Suppressor macrophage treated with lipopolysaccharide for 1 hour (primary cell): ENCODE results near the gene CNTROB.
"Not testable (repeated sequence)": the region's sequence is repeated elsewhere in the genome, so short reads cannot be mapped to it uniquely, and the experiment has no call there.

Experiments
- DNase-seq, 3 donors: peaks; one replicate each; pipeline ENCODE4 v3.0.0-alpha.2; 2020 to 2022

Gene CNTROB

DNA sequence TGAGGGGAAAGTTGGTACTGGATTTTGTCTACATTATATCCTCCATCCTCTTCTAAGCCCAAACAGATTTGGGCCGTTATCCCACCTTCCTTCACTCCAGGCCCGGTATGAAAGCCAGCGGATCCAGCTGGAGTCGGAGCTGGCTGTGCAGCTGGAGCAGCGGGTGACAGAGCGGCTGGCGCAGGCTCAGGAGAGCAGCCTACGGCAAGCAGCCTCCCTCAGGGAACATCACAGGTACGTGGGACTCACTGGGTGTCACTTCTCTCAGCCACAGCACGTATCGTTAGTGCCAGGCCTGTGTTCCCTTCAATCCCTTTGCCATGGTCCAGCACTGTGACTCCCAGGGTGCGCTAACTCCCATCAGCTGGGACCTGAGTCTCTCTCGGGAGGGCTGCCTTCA is 11.3 kb downstream of the CNTROB start:
- no peak for DNase-seq

DNA sequence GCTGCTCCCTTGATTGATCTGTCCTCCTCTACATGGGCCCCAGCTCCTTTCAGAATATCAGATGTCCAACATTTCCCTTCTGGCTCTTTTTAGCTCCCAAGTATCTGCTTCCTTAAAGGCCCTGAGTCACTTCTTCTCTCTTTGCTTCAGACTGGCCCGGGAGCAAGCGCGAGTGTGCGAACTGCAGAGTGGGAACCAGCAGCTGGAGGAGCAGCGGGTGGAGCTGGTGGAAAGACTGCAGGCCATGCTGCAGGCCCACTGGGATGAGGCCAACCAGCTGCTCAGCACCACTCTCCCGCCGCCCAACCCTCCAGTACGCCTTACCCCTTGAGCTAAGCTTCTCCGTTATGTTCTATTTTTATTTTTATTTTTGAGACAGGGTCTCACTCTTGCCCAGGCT is 12.3 kb downstream of the CNTROB start:
- DNase-seq, result no peak

DNA sequence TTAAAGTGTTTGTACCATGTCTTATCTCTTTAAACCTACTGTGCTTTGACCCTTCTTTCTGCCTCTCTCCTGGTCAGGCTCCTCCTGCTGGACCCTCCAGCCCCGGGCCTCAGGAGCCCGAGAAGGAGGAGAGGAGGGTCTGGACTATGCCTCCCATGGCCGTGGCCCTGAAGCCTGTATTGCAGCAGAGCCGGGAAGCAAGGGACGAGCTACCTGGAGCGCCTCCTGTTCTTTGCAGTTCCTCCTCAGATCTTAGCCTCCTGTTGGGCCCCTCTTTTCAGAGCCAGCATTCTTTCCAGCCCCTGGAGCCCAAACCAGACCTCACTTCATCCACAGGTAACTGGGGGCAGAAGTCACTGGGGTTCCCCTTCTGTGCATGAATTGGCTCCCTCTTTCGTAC is 13.6 kb downstream of the CNTROB start:
- DNase-seq, result no peak

DNA sequence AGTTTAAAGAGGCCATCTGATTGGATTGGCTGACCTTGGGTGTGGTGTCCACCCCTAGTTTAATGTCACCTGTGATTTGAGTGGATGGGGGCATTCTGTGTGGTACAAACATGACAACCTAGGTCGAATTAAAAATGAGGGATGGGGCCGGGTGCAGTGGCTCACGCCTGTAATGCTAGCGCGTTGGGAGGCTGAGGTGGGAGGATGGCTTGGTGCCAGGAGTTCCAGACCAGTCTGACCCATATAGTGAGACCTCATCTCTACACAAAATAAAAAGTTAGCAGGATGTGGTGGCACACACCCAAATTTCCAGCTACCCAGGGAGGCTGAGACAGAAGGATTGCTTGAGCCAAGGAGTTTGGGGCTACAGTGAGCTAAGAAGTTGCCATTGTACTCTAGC is 14.4 kb downstream of the CNTROB start:
- DNase-seq, result no peak

DNA sequence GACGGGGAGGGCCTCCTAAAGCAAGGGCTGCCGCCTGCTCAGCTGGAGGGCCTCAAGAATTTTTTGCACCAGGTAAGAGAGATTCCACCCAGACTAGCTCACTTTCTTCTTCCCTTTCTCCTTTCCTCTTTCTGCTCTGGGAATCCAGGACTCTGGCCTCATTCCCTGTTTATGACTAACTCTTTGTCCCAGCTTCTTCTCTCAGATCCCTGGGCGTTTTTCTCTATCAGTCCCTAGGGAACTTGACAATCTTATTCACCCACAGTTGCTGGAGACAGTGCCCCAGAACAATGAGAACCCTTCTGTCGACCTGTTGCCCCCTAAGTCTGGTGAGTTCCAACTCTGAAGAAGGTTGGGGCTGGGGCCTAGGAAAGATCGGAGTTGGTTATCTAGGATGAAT is 15.6 kb downstream of the CNTROB start:
- no peak for DNase-seq

DNA sequence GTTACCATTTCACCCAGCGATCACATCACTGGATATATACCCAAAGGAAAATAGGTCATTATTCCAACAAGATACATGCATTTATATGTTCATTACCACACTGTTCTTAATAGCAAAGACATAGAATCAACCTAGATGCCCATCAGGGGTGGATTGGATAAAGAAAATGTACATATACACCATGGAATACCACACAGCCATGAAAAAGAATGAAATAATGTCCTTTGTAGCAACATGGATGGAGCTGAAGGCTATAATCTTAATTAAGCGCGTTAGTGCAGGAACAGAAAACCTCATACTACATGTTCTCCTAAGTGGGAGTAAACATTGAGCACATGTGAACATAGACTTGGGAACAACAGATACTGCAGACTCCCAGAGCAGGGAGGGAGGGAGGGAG is 18.6 kb downstream of the CNTROB start:
- DNase-seq, result no peak

DNA sequence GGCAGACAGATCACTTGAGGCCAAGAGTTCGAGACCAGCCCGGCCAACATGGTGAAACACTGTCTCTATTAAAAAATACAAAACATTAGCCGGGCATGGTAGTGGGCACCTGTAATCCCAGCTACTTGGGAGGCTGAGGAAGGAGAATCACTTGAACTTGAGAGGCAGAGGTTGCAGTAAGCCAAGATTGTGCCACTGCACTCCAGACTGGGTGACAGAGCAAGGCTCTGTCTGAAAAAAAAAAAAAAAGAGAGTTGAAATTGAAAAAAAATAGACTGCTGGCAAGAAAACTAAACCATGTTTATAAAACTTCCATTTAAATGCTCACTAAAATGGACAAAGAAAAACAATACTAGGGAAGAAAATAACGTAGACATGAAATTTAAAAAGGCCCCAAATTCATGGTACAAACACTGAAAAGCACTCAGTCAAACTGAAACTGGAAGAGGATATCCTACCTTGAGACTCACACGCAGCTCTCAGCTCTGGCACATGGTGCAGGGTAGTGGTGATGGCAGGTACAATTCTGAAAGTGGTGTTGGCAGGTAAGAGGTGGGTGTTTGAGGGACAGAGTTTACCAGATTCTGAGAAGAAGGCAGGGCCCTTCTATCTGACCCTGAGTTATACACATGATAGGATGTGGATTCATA is 19.3 kb downstream of the CNTROB start:
- DNase-seq, result no peak

DNA sequence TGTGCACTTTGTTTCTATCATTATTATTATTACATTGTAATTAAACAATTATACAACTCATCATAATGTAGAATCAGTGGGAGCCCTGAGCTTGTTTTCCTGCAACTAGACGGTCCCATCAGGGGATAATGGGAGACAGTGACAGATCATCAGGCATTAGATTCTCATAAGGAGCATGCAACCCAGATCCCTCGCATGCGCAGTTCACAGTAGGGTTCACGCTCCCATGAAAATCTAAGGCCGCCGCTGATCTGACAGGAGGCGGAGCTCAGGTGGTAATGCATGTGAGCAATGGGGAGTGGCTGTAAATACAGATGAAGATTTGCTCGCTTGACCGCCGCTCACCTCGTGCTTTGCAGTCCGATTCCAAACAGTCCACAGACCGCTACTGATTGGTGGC is 21.3 kb downstream of the CNTROB start:
- not testable (repeated sequence) for DNase-seq

DNA sequence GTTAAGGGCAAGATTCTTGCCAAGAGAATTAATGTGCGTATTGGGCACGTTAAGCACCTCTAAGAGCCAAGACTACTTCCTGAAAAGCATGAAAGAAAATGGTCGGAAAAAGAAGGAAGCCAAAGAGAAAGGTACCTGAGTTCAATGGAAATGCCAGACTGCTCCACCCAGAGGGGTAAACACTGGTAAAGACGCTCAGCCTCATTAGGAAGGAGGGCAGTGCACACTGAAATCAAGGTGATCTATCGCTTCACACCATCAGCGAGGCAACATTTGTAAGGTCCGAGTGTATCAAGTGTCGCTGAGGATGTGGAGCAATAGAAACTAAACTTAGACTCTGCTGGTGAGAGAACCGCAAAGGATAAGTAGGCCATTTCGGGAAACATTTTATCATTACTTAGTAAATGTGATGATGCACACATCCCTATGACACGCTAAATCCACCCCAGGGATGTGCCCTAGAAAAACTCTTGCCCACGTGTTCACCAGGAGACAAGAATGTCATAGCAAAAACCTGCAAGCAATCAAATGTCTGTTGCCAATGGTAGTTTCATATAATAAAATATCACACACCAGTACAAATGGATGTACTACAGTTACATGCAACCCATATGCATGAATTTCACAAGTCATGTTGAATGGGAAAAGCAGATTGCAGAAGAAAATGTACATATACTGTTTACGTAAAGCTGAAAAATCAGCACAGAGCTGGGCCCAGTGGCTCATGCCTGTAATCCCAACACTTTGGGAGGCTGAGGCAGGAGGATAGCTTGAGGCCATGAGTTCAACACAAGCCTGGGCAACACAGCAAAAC is 23.6 kb downstream of the CNTROB start:
- no peak for DNase-seq

DNA sequence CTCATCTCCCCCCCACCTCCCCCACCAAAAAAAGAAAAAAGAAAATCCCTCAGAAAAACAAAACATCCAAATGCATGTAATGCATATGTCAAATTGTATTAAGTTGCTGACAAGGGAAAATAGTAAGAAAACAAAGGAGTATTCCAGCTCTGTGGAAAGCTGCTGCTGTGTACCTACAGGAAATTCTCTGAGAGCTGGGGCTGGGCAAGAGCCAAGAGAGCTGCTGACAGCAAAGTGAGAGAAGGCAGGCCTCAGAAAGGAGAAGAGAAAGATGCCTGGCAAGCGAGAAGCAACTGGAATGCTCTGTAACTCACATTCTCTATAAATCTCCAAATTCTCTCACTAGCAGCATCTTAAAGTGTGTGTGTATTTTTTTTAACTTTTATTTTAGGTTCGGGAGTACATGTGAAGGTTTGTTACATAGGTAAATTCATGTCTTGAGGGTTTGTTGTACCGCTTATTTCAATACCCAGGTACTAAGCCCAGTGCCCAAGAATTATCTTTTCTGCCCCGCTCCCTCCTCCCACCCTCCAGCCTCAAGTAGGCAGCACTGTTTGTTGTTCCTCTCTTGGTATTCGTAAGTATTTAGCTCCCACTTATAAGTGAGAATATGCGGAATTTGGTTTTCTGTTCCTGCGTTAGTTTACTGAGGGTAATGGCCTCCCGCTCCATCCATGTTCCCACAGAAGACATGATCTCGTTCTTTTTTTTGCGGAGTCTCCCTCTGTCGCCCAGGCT is 24.4 kb downstream of the CNTROB start:
- DNase-seq, result peak; percentile 6 to 32 (median 12)

DNA sequence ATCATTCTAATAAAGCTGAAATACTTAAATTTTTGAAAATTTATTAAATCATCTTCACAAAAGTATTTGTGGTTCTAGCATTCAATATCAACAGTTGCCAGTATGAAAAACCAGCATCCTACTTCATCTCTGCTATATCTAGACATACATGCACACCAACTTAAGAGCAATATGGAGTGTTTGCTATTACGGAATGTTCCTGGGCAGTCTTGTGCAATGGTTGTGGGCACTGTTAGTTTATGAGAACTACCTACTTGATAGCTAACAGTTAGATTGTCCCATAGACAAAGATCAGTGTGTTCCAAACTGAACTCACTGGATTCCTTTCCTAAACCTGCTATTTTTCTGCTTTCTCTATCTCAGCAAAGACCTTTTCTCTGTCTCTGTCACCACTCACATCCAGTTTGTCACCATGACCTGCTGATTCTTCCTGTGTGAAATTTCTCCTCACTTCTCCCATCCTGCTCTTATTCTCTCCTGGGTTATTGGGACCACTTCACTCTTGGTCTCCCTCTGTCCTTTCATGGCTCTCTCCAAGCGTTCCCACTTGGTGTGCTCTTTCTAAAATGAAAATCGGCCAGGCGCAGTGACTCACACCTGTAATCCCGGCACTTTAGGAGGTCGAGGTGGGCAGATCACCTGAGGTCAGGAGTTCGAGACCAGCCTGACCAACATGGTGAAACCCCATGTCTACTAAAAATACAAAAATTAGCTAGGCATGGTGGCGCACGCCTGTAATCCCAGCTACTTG is 27.7 kb downstream of the CNTROB start:
- peak; percentile 38 to 58 (median 44) for DNase-seq

DNA sequence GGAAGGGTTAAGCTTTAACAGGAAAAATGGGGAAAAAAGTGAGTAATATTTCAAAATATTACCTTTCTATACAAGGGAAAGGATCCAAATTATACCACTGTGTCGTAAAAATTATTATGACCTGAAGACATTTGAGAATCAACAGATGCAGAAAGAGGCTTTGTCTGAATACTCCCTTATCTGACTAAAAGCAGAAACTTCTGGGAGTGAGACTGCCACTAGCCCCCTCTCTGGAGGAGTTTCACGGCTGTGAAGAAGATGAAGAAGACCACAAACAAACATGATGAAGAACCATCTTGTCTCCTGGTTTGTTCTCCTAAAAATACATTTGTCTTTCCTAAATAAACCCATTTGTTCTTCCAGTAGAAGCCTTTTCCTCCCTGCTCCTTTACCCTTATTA is 29.4 kb downstream of the CNTROB start:
- DNase-seq, result no peak

DNA sequence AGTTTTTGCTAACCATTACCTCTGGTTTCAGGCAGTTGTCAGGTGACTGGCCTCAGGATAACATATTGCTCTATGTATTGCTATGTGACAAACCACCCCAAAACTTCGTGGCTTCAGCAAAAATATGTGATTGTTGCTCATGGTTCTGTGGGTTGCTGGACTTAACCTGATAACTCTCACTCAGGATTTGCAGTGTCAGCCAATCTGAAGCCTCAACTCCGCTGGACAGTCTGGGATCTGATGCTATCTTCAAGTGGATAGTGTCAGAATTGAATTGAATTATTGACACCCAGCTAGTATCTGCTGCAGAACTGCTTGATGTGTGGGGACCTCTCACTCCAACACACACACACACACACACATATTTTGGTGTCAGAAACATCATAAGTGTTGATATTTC is 35.7 kb downstream of the CNTROB start:
- no peak for DNase-seq

DNA sequence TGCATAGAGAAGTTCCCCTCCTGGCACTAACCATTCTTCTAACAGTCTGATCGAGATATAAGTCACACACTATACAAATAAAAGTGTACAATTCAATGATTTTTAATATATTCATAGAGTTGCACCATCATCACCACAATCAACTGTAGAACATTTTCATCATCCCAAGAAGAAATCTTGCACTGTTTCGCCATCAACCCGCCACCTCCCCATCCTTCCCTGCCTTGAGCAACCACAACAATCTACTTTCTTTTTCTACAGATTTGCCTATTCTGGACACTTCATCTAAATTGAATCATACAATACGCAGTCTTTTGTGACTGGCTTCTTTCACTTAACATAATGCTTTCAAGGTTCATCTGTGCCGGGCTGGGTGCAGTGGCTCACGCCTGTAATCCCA is 37.4 kb downstream of the CNTROB start:
- peak; percentile 72 to 83 (median 74) for DNase-seq

DNA sequence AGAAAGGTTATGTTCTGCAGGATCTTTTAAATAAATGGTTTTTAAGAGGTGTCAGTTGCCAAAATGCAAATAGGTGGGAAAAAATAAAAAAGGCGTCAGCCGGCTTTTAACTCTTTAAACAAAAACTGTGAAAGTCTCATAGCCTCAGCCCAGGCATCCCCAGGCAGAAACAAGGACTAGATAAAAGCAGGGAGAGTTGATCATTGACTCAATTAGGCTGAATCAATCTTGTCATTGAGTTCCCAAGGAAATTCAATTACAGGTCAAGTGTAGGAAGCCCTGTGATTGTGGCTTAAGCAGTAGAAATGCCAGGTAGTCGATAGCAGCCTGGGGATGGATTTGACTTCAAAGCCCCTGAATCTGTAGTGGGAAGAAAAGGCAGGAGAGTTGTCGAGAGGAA is 39.6 kb downstream of the CNTROB start:
- no peak for DNase-seq

DNA sequence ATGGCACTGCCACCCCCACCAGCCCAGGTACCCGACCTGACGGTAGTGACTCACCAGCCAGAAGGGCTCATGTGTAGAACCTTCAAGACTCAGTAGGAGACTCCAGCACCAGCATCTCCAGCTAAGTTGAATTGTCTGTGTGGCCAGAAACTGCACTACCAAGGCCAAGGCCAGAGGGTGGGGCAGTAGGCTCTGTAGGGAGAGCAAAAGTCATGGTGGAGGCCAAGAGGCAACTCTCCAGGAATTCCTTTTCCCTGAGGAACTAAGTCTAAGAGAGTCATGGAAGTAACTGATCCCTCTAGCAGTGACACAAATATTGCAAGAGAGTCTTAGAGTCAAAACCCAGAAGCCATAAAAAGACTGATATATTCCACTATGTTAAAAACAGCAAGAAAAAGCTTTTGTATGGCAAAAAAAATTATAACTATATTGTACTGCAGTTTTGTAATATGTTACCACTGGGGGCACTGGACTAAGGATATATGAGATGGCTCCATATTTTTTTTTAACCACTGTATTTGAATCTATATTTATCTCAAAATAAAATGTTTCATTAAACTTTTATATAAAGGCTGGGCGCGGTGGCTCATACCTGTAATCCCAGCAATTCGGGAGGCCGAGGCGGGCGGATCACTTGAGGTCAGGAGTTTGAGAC is 40.3 kb downstream of the CNTROB start:
- peak in 1 of 3 donors; percentile 13 for DNase-seq

DNA sequence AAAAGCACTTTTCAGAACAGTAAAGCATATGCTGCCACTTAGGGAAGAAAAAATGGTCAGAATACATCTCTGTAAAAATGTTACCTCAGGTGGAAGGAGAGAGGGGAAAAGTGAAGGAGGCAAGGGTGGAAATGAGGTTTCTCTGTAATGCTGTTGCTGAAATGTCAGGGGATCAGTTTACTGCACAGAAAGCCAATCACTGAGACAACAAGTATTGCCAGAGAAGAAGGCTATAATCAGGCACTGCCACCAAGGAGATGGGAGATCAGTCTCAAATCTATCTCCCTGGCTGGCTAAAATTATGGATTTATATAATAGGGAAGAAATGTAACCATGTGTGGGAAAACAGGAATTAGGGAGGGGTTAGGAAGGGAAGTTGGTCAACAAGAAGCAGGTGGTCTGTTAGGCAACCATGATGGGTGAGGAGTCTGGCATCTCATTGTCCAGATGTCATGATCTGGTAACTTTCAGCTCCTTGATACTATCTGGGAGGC is 42.7 kb downstream of the CNTROB start:
- no peak for DNase-seq

DNA sequence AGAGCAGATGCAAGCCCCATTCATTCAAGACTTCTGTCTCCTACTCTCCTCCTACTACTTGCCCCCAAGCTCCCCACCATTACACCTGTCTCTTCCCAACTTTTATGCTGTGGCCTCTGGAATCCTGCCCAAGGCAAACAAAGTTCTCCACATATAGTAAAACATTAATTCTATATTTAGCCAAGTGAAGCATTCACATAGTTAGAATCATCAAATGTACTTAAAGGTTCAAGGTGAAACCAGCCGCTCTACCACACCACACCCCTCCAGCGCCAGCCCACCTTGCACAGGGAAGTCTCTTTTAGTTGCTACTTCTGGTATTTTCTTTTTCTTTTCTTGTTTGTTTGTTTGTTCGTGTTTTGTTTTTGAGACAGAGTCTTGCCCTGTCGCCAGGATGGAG is 45.0 kb downstream of the CNTROB start:
- no peak for DNase-seq

DNA sequence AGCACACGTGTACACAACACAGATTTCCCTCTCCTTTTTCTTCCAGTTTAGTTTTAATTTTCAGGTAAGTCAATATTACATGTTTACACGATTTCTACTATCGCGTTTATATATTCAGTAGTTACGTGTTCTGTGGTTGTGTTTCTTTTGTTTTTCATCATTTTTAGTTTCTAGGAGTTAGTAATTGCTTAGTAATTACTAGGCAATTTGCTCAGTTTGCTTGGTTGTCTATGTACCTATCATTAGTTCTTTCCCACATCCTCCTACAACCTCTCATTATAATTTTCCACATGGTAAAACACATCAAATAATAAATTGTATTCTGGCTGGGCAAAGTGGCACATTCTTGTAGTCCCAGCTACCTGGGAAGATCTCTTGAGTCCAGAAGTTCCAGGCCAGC is 45.8 kb downstream of the CNTROB start:
- DNase-seq, result no peak

DNA sequence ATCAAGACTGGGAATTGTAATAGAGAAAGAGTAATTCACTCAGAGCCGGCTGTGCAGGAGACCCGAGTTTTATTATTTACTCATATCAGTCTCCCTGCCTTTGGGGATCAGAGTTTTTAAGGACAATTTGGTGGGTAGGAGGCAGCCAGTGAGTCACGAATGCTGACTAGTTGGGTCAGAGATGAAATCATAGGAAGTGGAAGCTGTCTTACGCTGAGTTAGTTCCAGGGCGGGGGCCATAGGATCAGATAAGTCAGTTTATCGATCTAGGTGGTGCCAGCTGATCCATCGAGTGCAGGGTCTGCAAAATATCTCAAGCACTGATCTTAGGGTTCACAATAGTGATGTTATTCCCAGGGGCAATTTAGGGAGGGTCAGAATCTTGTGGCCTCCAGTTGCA is 50.2 kb downstream of the CNTROB start:
- peak; percentile 82 to 90 (median 87) for DNase-seq

DNA sequence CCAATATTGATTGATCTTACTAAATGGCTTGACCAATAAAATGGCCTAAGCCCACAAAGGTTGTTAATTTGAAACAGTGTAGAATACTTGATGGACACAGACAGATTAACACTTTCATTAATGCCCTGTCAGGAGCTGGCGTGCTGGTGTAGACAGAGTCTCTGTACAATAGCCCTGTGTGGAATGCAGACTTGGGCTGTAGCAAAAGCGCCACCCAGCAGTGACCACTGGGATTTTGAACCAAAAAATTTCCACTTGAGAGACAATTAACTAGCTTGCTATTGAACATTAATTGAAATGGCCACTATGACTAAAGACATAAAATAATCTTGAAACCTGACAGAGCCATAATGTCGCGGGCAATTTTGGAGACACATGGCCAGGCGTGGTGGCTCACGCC is 50.7 kb downstream of the CNTROB start:
- no peak for DNase-seq

DNA sequence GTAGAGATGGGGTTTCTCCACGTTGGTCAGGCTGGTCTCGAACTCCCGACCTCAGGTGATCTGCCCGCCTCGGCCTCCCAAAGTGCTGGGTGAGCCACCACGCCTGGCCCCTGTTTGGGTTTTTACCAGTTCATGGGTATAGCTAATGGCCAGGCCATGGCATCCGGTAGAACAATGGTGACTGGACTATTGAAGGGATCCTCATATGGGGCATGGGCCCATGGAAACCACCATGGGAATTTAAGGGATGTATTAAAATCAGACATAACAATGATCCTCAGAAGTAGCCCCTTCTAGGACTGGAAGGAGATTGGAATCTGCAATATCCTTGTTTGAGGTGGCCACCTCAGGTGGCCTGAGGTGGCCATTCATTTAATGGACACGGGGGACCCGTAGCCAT is 52.9 kb downstream of the CNTROB start:
- DNase-seq, result no peak
